Fibroblast of lung (primary cell): ENCODE data around the gene CEP85. TPM values are rescaled to one million over a fixed set of nuclear protein-coding genes. Genes with fewer than 3 reads are reported as not detected.

Source experiments
- DNase-seq, 2 donors: peaks; one replicate each; pipeline versions ENCODE4 v3.0.0 to v3.0.0-alpha.2; 2010; ENCODE audit warnings: low read depth in 2 of 2
- H2AFZ ChIP-seq: 2 replicates; pipeline ENCODE4 v1.5.1; 2012; ENCODE audit warnings: low read length, control low read depth, inconsistent platforms
- H3K27ac ChIP-seq: 2 replicates; pipeline ENCODE4 v1.5.1; 2011; ENCODE audit warnings: low read length, control low read depth; ENCODE audit not compliant: insufficient read depth
- H3K27me3 ChIP-seq: 2 replicates; pipeline ENCODE4 v1.5.1; 2011; ENCODE audit warnings: mild to moderate bottlenecking, low read length; ENCODE audit not compliant: control insufficient read depth, insufficient read depth
- H3K36me3 ChIP-seq: 2 replicates; pipeline ENCODE4 v1.5.1; 2011; ENCODE audit warnings: low read length; ENCODE audit not compliant: control insufficient read depth, insufficient read depth
- H3K4me1 ChIP-seq: 2 replicates; pipeline ENCODE4 v1.5.1; 2011; ENCODE audit warnings: low read length; ENCODE audit not compliant: control insufficient read depth, insufficient read depth; ENCODE audit errors: extremely low read depth
- H3K4me2 ChIP-seq: 2 replicates; pipeline ENCODE4 v1.5.1; 2011; ENCODE audit warnings: low read length, control low read depth; ENCODE audit not compliant: insufficient read depth; ENCODE audit errors: extremely low read depth
- H3K4me3 ChIP-seq, 4 experiments: fragments of 200-600 bp in 1 of 4; sonication (generic) in 1 of 4; replicated peaks in 1 of 4; 2 replicates each; pipeline ENCODE4 v1.5.1; 2011 to 2016; ENCODE audit warnings: low read length in 4 of 4, low read depth in 3 of 4, mild to moderate bottlenecking in 3 of 4, control low read depth in 2 of 4, inconsistent platforms in 1 of 4, mixed read lengths in 1 of 4; ENCODE audit not compliant: insufficient read depth in 1 of 4; ENCODE audit errors: control extremely low read depth in 1 of 4
- H3K79me2 ChIP-seq: 2 replicates; pipeline ENCODE4 v1.5.1; 2012; ENCODE audit warnings: mild to moderate bottlenecking, low read length, inconsistent platforms; ENCODE audit not compliant: control insufficient read depth, insufficient read depth
- H3K9ac ChIP-seq: 2 replicates; pipeline ENCODE4 v1.5.1; 2011; ENCODE audit warnings: mild to moderate bottlenecking, low read length, control low read depth; ENCODE audit not compliant: insufficient read depth
- H3K9me3 ChIP-seq: 2 replicates; pipeline ENCODE4 v1.5.1; 2012; ENCODE audit warnings: low read depth, low read length; ENCODE audit not compliant: control insufficient read depth, insufficient read depth
- H4K20me1 ChIP-seq: 2 replicates; pipeline ENCODE4 v1.5.1; 2011; ENCODE audit warnings: low read length; ENCODE audit not compliant: control insufficient read depth, insufficient read depth; ENCODE audit errors: extremely low read depth
- EZH2 ChIP-seq: IDR thresholded peaks from 2 replicates; pipeline ENCODE4 v1.5.1; 2012; ENCODE audit warnings: low read length, control low read depth, mild to moderate bottlenecking; ENCODE audit errors: missing control alignments
- polyA plus RNA-seq, 2 donors: library from polyadenylated mRNA; depleted of rRNA in 1 of 2; stranded (reverse) in 1 of 2; unstranded in 1 of 2; fragments of >200 nt; gene quantifications; 2 replicates each; pipeline ENCODE4 v1.2.1, GENCODE V29; 2011 to 2012; ENCODE audit warnings: missing spikeins in 1 of 2
- total RNA-seq: library from RNA; depleted of rRNA; stranded (reverse); fragments of >200 nt; gene quantifications from 2 replicates; pipeline ENCODE4 v1.2.1, GENCODE V29; 2014
- TF ChIP-seq, protein P1 (sequence below), 2 donors: IDR thresholded peaks in 1 of 2; conservative IDR thresholded peaks in 1 of 2; 1 replicate in 1 of 2; 2 replicates in 1 of 2; pipeline ENCODE4 v1.5.1; 2011 to 2012; ENCODE audit warnings: low read length in 2 of 2, control low read depth in 1 of 2, inconsistent platforms in 1 of 2, low read depth in 1 of 2, mild to moderate bottlenecking in 1 of 2

Gene CEP85
- total and polyA plus RNA-seq, 2 donors (not counting 1 experiment from before 2014, with no cell fraction given), result 4.7 to 6.9 TPM

DNA sequence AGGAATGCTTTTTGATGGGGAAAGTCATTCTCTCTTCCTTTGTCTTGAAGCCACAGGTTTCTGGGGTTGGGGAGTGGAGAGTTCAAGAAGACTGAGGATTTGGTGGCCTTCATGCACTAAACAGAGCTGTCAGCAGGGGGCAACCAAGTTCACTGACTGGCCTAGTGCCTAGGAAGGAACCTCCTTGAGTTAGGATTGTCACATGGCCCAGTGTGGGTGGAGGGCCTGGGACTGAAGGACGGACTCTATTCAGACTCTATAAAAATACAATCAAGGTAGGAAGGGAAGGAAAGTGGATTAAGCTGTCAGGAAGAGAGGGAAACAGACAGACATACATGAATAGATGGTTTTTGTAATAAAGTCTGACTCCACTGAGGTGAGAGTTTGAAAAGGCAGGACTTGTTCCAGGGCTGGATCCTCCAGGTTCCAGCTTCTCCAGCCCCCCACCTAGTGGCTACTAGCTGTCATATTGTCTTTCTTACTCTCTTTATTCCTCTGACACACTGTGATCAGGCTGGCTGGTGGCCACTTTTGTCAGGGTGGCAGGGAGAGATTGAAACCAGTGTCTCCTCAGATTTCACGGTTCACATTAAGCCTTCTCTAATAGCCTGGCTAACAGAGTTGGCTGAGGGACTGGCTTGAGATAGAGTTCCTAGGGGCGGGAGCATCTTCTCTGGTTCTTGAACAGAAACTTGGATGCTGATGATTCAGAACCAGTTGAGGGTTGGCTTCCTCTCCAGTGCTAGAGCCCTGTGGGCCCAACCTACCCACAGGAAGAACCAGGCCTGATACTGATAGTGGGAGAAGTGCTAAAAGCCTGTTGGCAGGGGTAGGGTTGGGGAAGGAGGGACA lies 41.8 kb downstream of the CEP85 start:
- Histone ChIP-seq H3K27me3 (no peaks in the 10 kb centered on the region), H3K27ac (peak overlapping the region; percentile 62), H3K4me1 (peaks cover 44% of the 10 kb centered on the region), H3K79me2 (peaks cover 16% of the 10 kb centered on the region), H4K20me1 (no peaks in the 10 kb centered on the region), H2AFZ (peak overlapping the region; percentile 31), H3K9me3 (no peaks in the 10 kb centered on the region), H3K4me2 (peak overlapping the region; percentile 25), H3K9ac (no peak overlapping the region), H3K36me3 (peaks cover 2% of the 10 kb centered on the region), H3K4me3 (no peak overlapping the region)
- TF ChIP-seq, protein P1, sequence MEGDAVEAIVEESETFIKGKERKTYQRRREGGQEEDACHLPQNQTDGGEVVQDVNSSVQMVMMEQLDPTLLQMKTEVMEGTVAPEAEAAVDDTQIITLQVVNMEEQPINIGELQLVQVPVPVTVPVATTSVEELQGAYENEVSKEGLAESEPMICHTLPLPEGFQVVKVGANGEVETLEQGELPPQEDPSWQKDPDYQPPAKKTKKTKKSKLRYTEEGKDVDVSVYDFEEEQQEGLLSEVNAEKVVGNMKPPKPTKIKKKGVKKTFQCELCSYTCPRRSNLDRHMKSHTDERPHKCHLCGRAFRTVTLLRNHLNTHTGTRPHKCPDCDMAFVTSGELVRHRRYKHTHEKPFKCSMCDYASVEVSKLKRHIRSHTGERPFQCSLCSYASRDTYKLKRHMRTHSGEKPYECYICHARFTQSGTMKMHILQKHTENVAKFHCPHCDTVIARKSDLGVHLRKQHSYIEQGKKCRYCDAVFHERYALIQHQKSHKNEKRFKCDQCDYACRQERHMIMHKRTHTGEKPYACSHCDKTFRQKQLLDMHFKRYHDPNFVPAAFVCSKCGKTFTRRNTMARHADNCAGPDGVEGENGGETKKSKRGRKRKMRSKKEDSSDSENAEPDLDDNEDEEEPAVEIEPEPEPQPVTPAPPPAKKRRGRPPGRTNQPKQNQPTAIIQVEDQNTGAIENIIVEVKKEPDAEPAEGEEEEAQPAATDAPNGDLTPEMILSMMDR (conservative IDR thresholded peaks at IDR 0.05 in 1 of 2, IDR thresholded peaks at IDR 0.05 in 1 of 2; ENCODE audit: low read depth in 1 of 2, low read length in 2 of 2), result peak; percentile 79 to 81
- no peak for TF ChIP-seq EZH2
- DNase-seq, result peak; percentile 92 to 97

- Histone ChIP-seq H3K27ac (peak overlapping the region; percentile 62), H3K9ac (no peak overlapping the region), H3K27me3 (no peaks in the 10 kb centered on the region), H3K79me2 (peaks cover 23% of the 10 kb centered on the region), H3K4me3 (no peak overlapping the region), H3K36me3 (peaks cover 4% of the 10 kb centered on the region), H3K9me3 (no peaks in the 10 kb centered on the region), H3K4me1 (peaks cover 49% of the 10 kb centered on the region), H4K20me1 (no peaks in the 10 kb centered on the region), H3K4me2 (peak overlapping the region; percentile 8), H2AFZ (no peak overlapping the region)
- DNase-seq, result no peak
- TF ChIP-seq, protein P1 (conservative IDR thresholded peaks at IDR 0.05 in 1 of 2, IDR thresholded peaks at IDR 0.05 in 1 of 2; ENCODE audit: low read depth in 1 of 2, low read length in 2 of 2), result no peak
- TF ChIP-seq EZH2, result no peak
Observed at GRCh38 chr1:26276432-26276838, 42.4 kb downstream of the CEP85 start.

GRCh38 chr1:26277261-26277661 lies 43.3 kb downstream of the CEP85 start:
- TF ChIP-seq, protein P1 (conservative IDR thresholded peaks at IDR 0.05 in 1 of 2, IDR thresholded peaks at IDR 0.05 in 1 of 2; ENCODE audit: low read depth in 1 of 2, low read length in 2 of 2), result no peak
- no peak for TF ChIP-seq EZH2
- Histone ChIP-seq H3K9ac (no peak overlapping the region), H3K4me3 (no peak overlapping the region), H3K79me2 (peaks cover 29% of the 10 kb centered on the region), H3K4me1 (peaks cover 53% of the 10 kb centered on the region), H4K20me1 (no peaks in the 10 kb centered on the region), H3K27me3 (no peaks in the 10 kb centered on the region), H3K36me3 (peaks cover 7% of the 10 kb centered on the region), H2AFZ (no peak overlapping the region), H3K9me3 (no peaks in the 10 kb centered on the region), H3K27ac (no peak overlapping the region), H3K4me2 (no peak overlapping the region)
- no peak for DNase-seq
